Measurements from ENCODE around the gene MICAL2. TPM values are rescaled to one million over a fixed set of nuclear protein-coding genes. Genes with fewer than 3 reads are reported as not detected.
A peak's percentile ranks its signal among the peaks of the same experiment; 100 is the strongest.

The MICAL2 gene
- total RNA-seq, 1 experiment from 2014 or later: 37.4 TPM

DNA sequence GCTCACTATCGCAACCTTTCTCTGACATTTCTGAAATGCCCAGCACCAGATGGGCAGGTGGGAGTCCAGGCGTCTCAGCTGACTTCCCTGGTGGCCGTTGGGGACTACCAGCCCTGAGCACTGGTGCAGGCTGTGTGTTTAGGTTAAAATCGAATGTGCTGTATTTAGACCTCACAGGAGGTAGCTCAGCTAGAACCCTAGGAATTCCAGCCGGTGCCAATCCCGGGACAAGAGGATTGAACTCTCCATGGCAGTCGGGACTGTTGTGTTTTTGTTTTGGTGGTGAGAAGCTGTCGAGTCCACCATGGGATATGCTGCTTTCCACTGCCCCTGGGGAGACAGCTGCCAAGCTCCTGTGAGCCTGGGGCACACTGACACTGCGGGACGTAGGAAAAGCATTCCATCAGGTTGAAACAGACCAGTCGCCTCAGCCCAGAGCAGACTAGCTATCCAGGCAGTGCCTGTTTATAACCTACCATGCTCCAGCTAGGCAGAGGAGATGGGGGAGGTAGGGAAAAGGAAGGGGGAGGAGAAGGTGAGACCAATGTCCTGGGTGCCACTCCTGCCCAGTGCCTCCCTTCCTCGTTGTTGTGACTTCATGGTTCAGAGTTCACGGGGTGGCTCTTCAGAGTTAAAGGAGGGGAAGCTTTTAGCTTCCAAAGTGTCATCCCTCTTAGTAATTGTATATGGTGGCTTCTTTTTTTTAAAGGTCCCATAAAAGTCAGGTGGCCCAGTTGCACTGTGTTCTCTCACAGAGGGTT lies 53.0 kb downstream of the MICAL2 start:
- Histone ChIP-seq H3K4me3 (replicated peaks in 1 of 2; ENCODE audit: low read depth in 1 of 2, low read length in 2 of 2) (peak overlapping the region in 1 of 2 experiments; percentile 28; a peak in 2 of 4 replicates), H3K4me2 (ENCODE audit: low read length) (peak overlapping the region; percentile 67), H3K4me1 (ENCODE audit: control insufficient read depth in 1 of 2, insufficient read depth in 2 of 2, low read length in 2 of 2) (peaks cover 59 to 84% of the 10 kb centered on the region in 2 experiments), H3K9ac (ENCODE audit: low read length) (peak overlapping the region; percentile 52), H3K27me3 (ENCODE audit: insufficient read depth, low read length) (no peaks in the 10 kb centered on the region), H3K79me2 (ENCODE audit: insufficient read depth, low read length) (no peaks in the 10 kb centered on the region), H3K9me2 (ENCODE audit: insufficient read depth) (no peaks in the 10 kb centered on the region), H2AFZ (ENCODE audit: low read depth, low read length, poor library complexity, severe bottlenecking) (no peak overlapping the region), H3K36me3 (ENCODE audit: control insufficient read depth in 1 of 2, insufficient read depth in 2 of 2, low read length in 2 of 2) (no peaks in the 10 kb centered on the region; a peak in 1 of 4 replicates), H4K20me1 (ENCODE audit: insufficient read depth) (no peaks in the 10 kb centered on the region), H3K27ac (ENCODE audit: low read depth, low read length) (peak overlapping the region; percentile 87), H3K9me3 (ENCODE audit: control insufficient read depth in 1 of 2, insufficient read depth in 1 of 2, low read depth in 1 of 2, low read length in 2 of 2) (no peaks in the 10 kb centered on the region)
- DNase-seq (ENCODE audit: low read depth, low spot score): no peak
- TF ChIP-seq, protein P1, sequence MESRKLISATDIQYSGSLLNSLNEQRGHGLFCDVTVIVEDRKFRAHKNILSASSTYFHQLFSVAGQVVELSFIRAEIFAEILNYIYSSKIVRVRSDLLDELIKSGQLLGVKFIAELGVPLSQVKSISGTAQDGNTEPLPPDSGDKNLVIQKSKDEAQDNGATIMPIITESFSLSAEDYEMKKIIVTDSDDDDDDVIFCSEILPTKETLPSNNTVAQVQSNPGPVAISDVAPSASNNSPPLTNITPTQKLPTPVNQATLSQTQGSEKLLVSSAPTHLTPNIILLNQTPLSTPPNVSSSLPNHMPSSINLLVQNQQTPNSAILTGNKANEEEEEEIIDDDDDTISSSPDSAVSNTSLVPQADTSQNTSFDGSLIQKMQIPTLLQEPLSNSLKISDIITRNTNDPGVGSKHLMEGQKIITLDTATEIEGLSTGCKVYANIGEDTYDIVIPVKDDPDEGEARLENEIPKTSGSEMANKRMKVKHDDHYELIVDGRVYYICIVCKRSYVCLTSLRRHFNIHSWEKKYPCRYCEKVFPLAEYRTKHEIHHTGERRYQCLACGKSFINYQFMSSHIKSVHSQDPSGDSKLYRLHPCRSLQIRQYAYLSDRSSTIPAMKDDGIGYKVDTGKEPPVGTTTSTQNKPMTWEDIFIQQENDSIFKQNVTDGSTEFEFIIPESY (IDR thresholded peaks at IDR 0.05; ENCODE audit: extremely low read depth, insufficient replicate concordance, low read length): no peak
- TF ChIP-seq CBX3 (IDR thresholded peaks at IDR 0.05; ENCODE audit: low read depth) (no peak), ZFX (IDR thresholded peaks at IDR 0.05) (no peak), EZH2 (IDR thresholded peaks at IDR 0.05) (no peak), YY1 (IDR thresholded peaks at IDR 0.05; ENCODE audit: extremely low read depth, insufficient replicate concordance, low read depth, low read length) (no peak), POLR2AphosphoS5 (IDR thresholded peaks at IDR 0.05; ENCODE audit: low read depth, low read length) (no peak), ATF3 (IDR thresholded peaks at IDR 0.05) (no peak), EGR1 (IDR thresholded peaks at IDR 0.05; ENCODE audit: low read depth) (no peak)
- TF ChIP-seq, protein P2, sequence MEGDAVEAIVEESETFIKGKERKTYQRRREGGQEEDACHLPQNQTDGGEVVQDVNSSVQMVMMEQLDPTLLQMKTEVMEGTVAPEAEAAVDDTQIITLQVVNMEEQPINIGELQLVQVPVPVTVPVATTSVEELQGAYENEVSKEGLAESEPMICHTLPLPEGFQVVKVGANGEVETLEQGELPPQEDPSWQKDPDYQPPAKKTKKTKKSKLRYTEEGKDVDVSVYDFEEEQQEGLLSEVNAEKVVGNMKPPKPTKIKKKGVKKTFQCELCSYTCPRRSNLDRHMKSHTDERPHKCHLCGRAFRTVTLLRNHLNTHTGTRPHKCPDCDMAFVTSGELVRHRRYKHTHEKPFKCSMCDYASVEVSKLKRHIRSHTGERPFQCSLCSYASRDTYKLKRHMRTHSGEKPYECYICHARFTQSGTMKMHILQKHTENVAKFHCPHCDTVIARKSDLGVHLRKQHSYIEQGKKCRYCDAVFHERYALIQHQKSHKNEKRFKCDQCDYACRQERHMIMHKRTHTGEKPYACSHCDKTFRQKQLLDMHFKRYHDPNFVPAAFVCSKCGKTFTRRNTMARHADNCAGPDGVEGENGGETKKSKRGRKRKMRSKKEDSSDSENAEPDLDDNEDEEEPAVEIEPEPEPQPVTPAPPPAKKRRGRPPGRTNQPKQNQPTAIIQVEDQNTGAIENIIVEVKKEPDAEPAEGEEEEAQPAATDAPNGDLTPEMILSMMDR (IDR thresholded peaks at IDR 0.05 in 2 of 3, conservative IDR thresholded peaks at IDR 0.05 in 1 of 3; ENCODE audit: borderline replicate concordance in 1 of 3, insufficient read depth in 1 of 3, low read depth in 2 of 3, low read length in 2 of 3): no peak
- intact Hi-C loops (cut with micrococcal nuclease): no loop called here
- ChIA-PET RAD21 (ENCODE audit: low non-redundant PET in 1 of 2, low total read pairs in 2 of 2, uncharacterized antibody in 2 of 2, unreplicated experiment in 2 of 2) (interaction anchor here in 1 of 2 experiments (1.5 kb wide), 1 partner anchor 19 kb away, joined by 3 read pairs; no protein-coding TSS in a partner anchor), CTCF (interaction anchor here (1.1 to 1.3 kb wide), 2 partner anchors 76 to 116 kb away, joined by 3 to 4 read pairs; no protein-coding TSS in a partner anchor), POLR2A (interaction anchor here (1.0 to 2.2 kb wide), 8 partner anchors 12 to 76 kb away, joined by 3 to 8 read pairs (median 4); no protein-coding TSS in a partner anchor)
- no TSS peak for BruUV-seq (replicated peaks)
- ATAC-seq: no peak

Data from HCT116 (cell line).